ENCODE data around the gene COL6A3.

DNA sequence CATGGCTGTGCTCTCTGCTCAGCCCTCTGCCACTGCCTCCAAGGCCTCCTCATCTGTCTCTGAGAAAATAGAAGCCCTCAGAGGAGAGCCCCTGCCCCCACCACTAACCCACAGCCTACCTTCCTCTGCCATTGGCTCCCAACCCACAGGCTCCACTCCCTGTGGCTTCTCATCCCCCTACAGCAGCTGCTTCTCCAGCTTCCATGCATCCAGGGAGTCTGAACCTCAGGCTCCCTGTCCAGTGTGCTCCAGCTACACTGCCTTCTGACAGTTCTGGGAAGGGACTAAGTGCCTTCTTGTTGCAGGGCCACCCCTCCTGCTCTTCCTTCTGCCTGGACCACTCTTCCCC lies 29.3 kb downstream of the COL6A3 start:
- TF ChIP-seq CTCF (IDR thresholded peaks at IDR 0.05) (no peak), POLR2A (IDR thresholded peaks at IDR 0.05) (no peak)

Data from lower leg skin (tissue), 3 donors.